Measurements from ENCODE around the gene LYPLA2.

DNA sequence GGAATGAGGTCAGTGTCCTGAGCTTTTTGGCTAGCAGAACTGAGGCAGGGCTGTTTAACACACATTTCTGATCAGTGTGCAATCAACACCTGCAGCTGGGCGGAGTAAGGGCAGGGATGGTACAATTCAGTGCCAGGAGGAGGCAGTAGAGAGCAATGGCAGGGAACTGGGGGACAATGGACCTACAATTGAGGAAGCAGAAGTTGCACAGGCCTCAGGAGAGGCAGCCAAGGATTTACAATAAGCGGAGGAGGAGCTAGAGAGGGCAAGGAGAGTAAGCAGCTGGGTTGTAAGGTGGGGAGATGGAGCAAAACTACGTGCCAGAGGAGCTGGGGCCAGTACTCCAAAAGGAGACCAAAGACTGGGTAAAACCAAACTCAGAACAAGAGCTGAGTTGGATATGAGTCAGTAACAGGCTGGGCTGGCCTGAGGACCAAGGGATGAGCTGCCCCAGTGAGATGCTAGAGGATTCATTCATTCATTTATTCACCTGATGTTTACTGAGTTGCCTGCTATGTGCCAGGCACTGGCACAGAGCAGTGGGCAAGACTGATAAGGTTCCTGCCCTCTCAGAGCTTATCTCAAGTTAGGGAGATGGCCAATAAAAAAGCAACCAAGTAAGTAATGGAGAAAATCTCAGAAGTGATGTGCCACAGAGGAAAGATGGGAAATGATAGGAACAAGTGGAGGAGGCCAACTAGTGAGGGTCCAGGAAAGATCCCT, 20.0 kb downstream of the LYPLA2 start:
- no peak for TF ChIP-seq NFIC (IDR thresholded peaks at IDR 0.05)
- no peak for TF ChIP-seq EP300 (IDR thresholded peaks at IDR 0.05; ENCODE audit: borderline replicate concordance)
- no peak for TF ChIP-seq YY1 (IDR thresholded peaks at IDR 0.05; ENCODE audit: low read depth)
- no peak for TF ChIP-seq EGR1 (IDR thresholded peaks at IDR 0.05)
- TF ChIP-seq, protein P1, sequence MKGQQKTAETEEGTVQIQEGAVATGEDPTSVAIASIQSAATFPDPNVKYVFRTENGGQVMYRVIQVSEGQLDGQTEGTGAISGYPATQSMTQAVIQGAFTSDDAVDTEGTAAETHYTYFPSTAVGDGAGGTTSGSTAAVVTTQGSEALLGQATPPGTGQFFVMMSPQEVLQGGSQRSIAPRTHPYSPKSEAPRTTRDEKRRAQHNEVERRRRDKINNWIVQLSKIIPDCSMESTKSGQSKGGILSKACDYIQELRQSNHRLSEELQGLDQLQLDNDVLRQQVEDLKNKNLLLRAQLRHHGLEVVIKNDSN (IDR thresholded peaks at IDR 0.05), result no peak
- no peak for TF ChIP-seq MAX (IDR thresholded peaks at IDR 0.05)
- TF ChIP-seq TAF1 (IDR thresholded peaks at IDR 0.05; ENCODE audit: low read depth), result no peak
- TF ChIP-seq RAD21 (IDR thresholded peaks at IDR 0.05; ENCODE audit: low read depth), result peak; percentile 68
- no peak for TF ChIP-seq REST (IDR thresholded peaks at IDR 0.05; ENCODE audit: low read depth)
- TF ChIP-seq CREB1 (IDR thresholded peaks at IDR 0.05; ENCODE audit: low read depth), result no peak
- TF ChIP-seq CEBPB (IDR thresholded peaks at IDR 0.05), result no peak
- TF ChIP-seq FOXM1 (IDR thresholded peaks at IDR 0.05; ENCODE audit: borderline replicate concordance, low read depth), result no peak

Data from Ishikawa (cell line).